Gastroesophageal sphincter (tissue), 3 donors: ENCODE results near the gene TMTC4.

Experiments
- CTCF ChIP-seq, 4 experiments: fragments of 200-600 bp in 2 of 4; fragments of 450-650 bp in 2 of 4; sonication (generic) in 1 of 4; IDR thresholded peaks; one replicate each; pipeline ENCODE4 v1.5.1; 2017 to 2019; ENCODE audit warnings: antibody characterized with exemption in 4 of 4, mild to moderate bottlenecking in 2 of 4, moderate library complexity in 2 of 4
- EP300 ChIP-seq: sonication (generic); formaldehyde crosslinking; IDR thresholded peaks from one replicate; pipeline ENCODE4 v1.6.1; 2017; ENCODE audit warnings: antibody characterized with exemption, mild to moderate bottlenecking
- POLR2A ChIP-seq, 2 donors: fragments of 450-650 bp; IDR thresholded peaks; one replicate each; pipeline ENCODE4 v1.6.1; 2017; ENCODE audit warnings: antibody characterized with exemption in 2 of 2, mild to moderate bottlenecking in 2 of 2, moderate library complexity in 1 of 2
- POLR2AphosphoS5 ChIP-seq: sonication (generic); formaldehyde crosslinking; IDR thresholded peaks from one replicate; pipeline ENCODE4 v1.6.1; 2017; ENCODE audit warnings: antibody characterized with exemption

GRCh38 chr13:100566543-100566942 is 108.1 kb downstream of the TMTC4 start:
- TF ChIP-seq POLR2A (IDR thresholded peaks at IDR 0.05) (no peak), EP300 (no peak), CTCF (IDR thresholded peaks at IDR 0.05) (no peak), POLR2AphosphoS5 (no peak)
